ENCODE data around the gene GLRX2. TPM values are rescaled to one million over a fixed set of nuclear protein-coding genes. Genes with fewer than 3 reads are reported as not detected.
A peak's percentile ranks its signal among the peaks of the same experiment; 100 is the strongest.

The GLRX2 gene
- total RNA-seq, 1 experiment from 2014 or later: 74.2 TPM

GRCh38 chr1:193104502-193104906 lies 710 bp downstream of the GLRX2 start:
- Mint-ChIP-seq H3K36me3 (ENCODE audit: insufficient read depth, unreplicated experiment) (peaks cover 22% of the 10 kb centered on the region), H3K9me3 (ENCODE audit: unreplicated experiment) (no peaks in the 10 kb centered on the region), H3K27ac (ENCODE audit: low read depth, unreplicated experiment) (peak overlapping the region; percentile 89), H3K27me3 (ENCODE audit: insufficient read depth, unreplicated experiment) (no peaks in the 10 kb centered on the region), H3K4me1 (ENCODE audit: insufficient read depth, unreplicated experiment) (peaks cover 18% of the 10 kb centered on the region), H3K4me3 (ENCODE audit: unreplicated experiment) (peak overlapping the region; percentile 91)
- TSS peak; percentile 32 for BruUV-seq (replicated peaks)
- no peak for TF ChIP-seq CTCF (IDR thresholded peaks at IDR 0.05; ENCODE audit: unreplicated experiment)
- DNase-seq (ENCODE audit: unreplicated experiment): peak; percentile 71
- ChIA-PET POLR2A (interaction anchor here (0.6 to 14.1 kb wide), 22 partner anchors 9 to 298 kb away, joined by 3 to 302 read pairs (median 9); partner anchors contain the start of genes CDC73, RO60 and UCHL5), CTCF (interaction anchor here (0.6 to 9.2 kb wide), 12 partner anchors 9 to 1217 kb away, joined by 3 to 114 read pairs (median 4); partner anchors contain the start of genes CDC73 and UCHL5)
- intact Hi-C loops (cut with micrococcal nuclease): no loop called here

- POLR2A ChIA-PET: interaction anchor here (0.6 to 14.1 kb wide), 21 partner anchors 10 to 574 kb away, joined by 3 to 302 read pairs (median 10); partner anchors contain the start of genes CDC73, RO60 and UCHL5
- intact Hi-C loops (cut with micrococcal nuclease): no loop called here
- no TSS peak for BruUV-seq (replicated peaks)
- H3K9me3 Mint-ChIP-seq (ENCODE audit: unreplicated experiment): no peaks in the 10 kb centered on the region
- CTCF ChIA-PET: interaction anchor here (0.7 to 9.2 kb wide), 11 partner anchors 9 to 1217 kb away, joined by 3 to 114 read pairs (median 4); partner anchors contain the start of genes CDC73 and UCHL5
- H3K4me1 Mint-ChIP-seq (ENCODE audit: insufficient read depth, unreplicated experiment): peaks cover 18% of the 10 kb centered on the region
- TF ChIP-seq CTCF (IDR thresholded peaks at IDR 0.05; ENCODE audit: unreplicated experiment): no peak
- H3K27ac Mint-ChIP-seq (ENCODE audit: low read depth, unreplicated experiment): peak overlapping the region; percentile 89
- peak overlapping the region; percentile 91 for H3K4me3 Mint-ChIP-seq (ENCODE audit: unreplicated experiment)
- peak; percentile 11 for DNase-seq (ENCODE audit: unreplicated experiment)
- no peaks in the 10 kb centered on the region for H3K27me3 Mint-ChIP-seq (ENCODE audit: insufficient read depth, unreplicated experiment)
- H3K36me3 Mint-ChIP-seq (ENCODE audit: insufficient read depth, unreplicated experiment): peaks cover 28% of the 10 kb centered on the region
These were observed 1.3 kb downstream of the GLRX2 start for GRCh38 chr1:193103759-193104501.

- ChIA-PET POLR2A (interaction anchor here (1.5 to 14.1 kb wide), 7 partner anchors 10 to 45 kb away, joined by 3 to 302 read pairs (median 51); partner anchors contain the start of genes CDC73, RO60 and UCHL5), CTCF (interaction anchor here (0.5 to 9.2 kb wide), 6 partner anchors 9 to 1225 kb away, joined by 3 to 114 read pairs (median 3); partner anchors contain the start of gene CDC73)
- no peaks in the 10 kb centered on the region for H3K27me3 Mint-ChIP-seq (ENCODE audit: insufficient read depth, unreplicated experiment)
- no peak overlapping the region for H3K4me3 Mint-ChIP-seq (ENCODE audit: unreplicated experiment)
- DNase-seq (ENCODE audit: unreplicated experiment): no peak
- peak overlapping the region; percentile 89 for H3K27ac Mint-ChIP-seq (ENCODE audit: low read depth, unreplicated experiment)
- H3K4me1 Mint-ChIP-seq (ENCODE audit: insufficient read depth, unreplicated experiment): peaks cover 18% of the 10 kb centered on the region
- intact Hi-C loops (cut with micrococcal nuclease): no loop called here
- no peak for TF ChIP-seq CTCF (IDR thresholded peaks at IDR 0.05; ENCODE audit: unreplicated experiment)
- H3K9me3 Mint-ChIP-seq (ENCODE audit: unreplicated experiment): no peaks in the 10 kb centered on the region
- BruUV-seq (replicated peaks): no TSS peak
- H3K36me3 Mint-ChIP-seq (ENCODE audit: insufficient read depth, unreplicated experiment): peaks cover 38% of the 10 kb centered on the region
These were observed 2.6 kb downstream of the GLRX2 start for GRCh38 chr1:193102662-193103061.

GRCh38 chr1:193094112-193094511 lies 11.1 kb downstream of the GLRX2 start:
- CTCF ChIA-PET: interaction anchor here (1.1 to 1.4 kb wide), 2 partner anchors 10 to 13 kb away, joined by 3 read pairs; no protein-coding TSS in a partner anchor
- Mint-ChIP-seq H3K9me3 (ENCODE audit: unreplicated experiment) (no peaks in the 10 kb centered on the region), H3K36me3 (ENCODE audit: insufficient read depth, unreplicated experiment) (peaks cover 86% of the 10 kb centered on the region)

More at GRCh38 chr1:193094112-193094511, 11.1 kb downstream of the GLRX2 start:
- DNase-seq (ENCODE audit: unreplicated experiment): no peak
- intact Hi-C loops (cut with micrococcal nuclease): no loop called here
- no peak overlapping the region for H3K4me3 Mint-ChIP-seq (ENCODE audit: unreplicated experiment)
- no peak overlapping the region for H3K27ac Mint-ChIP-seq (ENCODE audit: low read depth, unreplicated experiment)
- TF ChIP-seq CTCF (IDR thresholded peaks at IDR 0.05; ENCODE audit: unreplicated experiment): no peak
- H3K27me3 Mint-ChIP-seq (ENCODE audit: insufficient read depth, unreplicated experiment): no peaks in the 10 kb centered on the region
- no TSS peak for BruUV-seq (replicated peaks)
- POLR2A ChIA-PET: interaction anchor here (0.6 to 5.1 kb wide), 4 partner anchors 8 to 32 kb away, joined by 3 to 46 read pairs (median 5); partner anchors contain the start of gene GLRX2
- H3K4me1 Mint-ChIP-seq (ENCODE audit: insufficient read depth, unreplicated experiment): no peaks in the 10 kb centered on the region
